GM12874 (cell line): ENCODE results near the gene RFX8.

Source experiments
- TF ChIP-seq, protein P1 (sequence below): IDR thresholded peaks from 2 replicates; pipeline ENCODE4 v1.5.1; 2011; ENCODE audit warnings: low read depth, mild to moderate bottlenecking, control low read depth, low read length, moderate library complexity; ENCODE audit not compliant: insufficient read depth

The RFX8 gene

DNA sequence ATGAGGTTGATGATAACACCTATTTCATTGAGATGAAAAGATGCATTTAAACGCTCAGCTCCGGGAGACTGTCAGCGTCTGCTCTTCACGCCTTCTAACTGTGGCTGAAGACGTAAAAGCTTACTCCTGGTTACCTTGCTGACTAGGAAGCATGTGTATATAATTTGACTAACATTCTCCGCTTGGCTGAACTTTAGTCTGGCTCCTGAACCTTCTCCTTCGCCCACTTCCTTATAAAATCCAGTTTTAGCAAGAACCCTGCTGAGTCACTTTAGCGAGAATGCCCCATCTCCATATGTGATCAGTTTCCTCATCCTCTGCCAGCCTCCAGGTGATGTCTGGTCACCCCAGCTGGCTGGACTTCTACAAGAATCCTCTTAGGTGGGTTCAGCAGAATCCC is 74.9 kb downstream of the RFX8 start:
- TF ChIP-seq, protein P1, sequence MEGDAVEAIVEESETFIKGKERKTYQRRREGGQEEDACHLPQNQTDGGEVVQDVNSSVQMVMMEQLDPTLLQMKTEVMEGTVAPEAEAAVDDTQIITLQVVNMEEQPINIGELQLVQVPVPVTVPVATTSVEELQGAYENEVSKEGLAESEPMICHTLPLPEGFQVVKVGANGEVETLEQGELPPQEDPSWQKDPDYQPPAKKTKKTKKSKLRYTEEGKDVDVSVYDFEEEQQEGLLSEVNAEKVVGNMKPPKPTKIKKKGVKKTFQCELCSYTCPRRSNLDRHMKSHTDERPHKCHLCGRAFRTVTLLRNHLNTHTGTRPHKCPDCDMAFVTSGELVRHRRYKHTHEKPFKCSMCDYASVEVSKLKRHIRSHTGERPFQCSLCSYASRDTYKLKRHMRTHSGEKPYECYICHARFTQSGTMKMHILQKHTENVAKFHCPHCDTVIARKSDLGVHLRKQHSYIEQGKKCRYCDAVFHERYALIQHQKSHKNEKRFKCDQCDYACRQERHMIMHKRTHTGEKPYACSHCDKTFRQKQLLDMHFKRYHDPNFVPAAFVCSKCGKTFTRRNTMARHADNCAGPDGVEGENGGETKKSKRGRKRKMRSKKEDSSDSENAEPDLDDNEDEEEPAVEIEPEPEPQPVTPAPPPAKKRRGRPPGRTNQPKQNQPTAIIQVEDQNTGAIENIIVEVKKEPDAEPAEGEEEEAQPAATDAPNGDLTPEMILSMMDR: no peak

DNA sequence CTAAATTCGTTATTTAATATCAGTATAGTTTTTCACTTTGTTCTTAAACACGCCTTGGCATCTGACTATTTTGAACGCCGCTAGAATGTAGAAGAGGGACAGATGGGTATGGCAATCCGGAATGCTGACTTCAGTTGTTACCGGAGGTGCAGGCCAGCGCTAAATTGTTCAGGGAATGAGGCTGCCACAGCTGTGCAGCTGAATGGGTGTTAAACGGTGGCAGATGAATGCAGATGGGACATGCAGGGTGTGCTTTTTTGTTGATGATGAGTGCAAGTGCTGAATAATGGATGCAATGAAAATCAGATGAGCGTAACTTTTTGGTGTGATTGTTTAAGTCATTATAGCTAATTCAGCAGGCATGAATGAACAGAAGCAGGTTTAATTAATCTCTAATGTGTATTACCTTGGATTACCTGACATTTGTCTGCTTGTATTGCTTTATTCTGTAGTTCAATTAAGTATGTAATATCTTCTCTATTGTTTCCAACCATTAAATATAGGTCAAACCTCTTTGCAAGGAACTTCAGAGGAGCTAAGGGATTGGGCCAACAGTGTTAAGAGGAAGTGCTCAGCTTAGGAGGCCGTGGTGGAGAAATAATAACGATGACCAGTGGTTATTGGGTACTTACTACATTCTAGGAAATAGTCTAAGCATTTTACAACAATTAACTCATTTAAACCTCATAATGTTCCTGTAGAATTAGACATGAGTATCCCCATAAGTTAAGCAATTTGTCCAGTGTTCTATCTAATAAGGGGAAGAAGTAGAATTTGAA is 75.7 kb downstream of the RFX8 start:
- TF ChIP-seq, protein P1: no peak

DNA sequence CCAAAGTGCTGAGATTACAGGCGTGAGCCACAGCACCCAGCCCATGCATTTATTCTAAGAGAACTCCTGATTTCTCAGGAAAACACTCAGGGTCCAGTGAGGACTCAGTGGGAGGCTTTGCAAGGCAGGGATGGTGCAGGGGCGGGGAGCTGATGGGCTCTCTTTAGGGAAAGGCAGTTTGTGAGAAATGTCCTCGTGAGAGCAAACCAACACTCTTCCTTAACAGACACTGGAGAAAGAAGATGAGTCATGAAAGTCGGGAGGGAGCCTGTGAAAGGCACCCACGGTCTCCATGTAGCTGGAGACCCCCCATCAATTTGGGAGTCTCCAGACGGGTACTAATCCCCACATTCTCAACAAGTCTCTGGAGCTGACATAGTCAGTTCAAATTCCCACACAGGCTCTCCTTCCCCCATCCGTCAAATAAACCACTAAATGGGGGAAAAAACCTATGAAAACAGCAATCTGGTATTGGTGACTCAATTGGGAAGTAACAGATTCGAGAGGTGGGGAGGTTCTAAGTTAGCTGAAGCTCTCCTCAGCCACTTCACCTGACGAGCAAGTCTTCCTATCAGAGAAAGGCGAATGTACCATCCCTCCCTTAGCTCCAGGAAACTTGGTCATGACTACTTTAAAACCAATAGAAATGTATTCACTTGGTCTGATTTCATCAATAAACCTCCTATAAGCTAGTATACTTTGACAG is 76.6 kb downstream of the RFX8 start:
- TF ChIP-seq, protein P1: no peak

DNA sequence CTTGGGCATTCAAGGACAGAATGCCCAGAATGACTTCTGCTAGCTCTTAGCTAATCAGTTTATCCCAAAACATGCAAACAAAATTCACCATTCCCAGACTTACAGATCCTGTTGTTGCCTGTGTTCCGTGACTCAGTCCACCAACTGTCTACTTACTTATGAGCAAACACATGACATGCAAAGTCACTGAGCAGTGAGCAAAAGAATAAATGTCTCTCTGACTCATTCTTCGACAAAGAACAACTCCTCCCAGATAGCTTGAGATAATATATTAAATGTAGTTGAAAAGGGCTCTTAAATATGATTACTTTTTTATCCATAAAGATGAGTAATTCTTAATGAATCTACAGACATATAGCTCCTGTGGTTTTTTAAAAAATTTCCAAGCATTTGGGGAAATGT is 78.6 kb downstream of the RFX8 start:
- TF ChIP-seq, protein P1: no peak

DNA sequence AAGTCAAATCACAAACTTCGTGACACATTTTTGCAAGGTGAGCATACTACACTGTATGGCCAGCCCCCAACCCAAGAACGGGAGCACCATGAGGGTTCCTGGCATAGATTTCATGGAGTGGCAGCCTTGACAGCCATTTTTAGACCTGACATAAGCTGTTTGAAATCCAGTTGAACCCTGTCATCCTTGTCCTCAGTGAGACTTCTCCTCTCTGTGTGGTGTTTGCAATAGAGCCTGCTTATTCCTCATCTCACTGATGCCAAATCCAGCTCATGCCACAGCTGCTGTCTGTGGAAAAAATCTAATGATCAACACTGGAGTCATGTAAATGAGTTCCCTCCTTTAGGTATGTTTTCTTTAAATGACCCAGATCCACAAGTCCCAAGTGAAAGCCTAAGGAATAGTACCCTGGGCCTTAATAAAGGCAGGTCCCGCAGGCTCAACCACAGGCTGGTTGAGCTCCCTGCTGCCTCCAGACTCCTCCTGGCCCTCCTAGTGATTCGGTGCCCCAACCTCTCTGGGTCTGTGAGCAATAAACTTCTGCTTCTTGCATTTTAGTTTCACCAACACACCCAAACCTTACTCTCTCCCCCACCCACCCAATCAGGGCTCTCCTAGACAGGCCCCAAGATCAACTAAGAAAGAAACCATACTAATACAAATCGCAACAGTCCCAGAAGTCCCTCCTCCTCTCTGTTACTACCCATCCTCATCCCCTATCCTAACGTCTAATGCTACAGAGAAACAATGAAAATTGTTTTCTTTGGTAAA is 79.2 kb downstream of the RFX8 start:
- TF ChIP-seq, protein P1: no peak

DNA sequence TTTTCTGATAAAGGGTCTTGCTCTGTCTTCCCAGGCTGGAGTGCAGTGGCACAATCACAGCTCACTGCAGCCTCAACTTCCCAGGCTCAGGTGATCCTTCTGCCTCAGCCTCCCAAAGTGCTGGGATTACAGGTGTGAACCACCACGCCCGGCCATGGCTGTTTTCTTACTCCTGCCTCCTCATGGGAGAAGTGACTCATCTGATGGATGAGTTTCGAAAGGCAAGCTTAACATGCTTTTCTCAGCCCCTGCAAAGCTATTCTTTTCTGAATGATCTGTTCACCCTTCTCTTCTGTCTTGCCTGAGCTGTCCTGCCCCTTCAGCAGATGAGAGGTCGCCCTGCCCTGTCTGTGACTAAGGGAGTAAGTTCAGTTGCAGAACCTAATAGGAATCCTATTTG is 86.7 kb downstream of the RFX8 start:
- TF ChIP-seq, protein P1: no peak
